ENCODE data around the gene BOD1L2.

DNA sequence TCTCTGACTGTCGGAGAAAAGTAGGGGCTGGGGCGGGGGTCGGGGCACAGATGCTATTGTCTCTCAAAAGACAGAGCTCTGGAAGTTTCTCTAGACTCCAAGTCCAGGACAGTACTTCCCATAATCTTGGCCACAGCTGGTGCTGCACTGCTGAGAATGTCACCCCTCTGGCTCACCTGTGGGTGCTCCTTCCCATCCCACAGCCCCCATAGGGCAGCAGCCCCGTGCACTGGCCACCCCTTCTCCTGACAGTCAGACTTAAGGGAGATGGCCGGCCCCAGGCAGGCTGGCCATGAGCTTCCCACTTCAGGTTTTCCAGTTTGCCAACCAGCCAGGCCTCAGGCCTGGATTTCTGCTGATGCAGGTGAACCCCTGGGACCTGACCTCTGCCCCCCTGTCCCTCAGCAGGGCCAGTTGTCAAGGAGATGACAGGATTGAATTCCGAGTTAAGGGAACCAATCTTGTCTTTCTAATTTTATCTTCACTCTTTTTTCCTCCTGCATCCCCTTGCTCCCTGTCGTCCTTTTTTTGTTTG, 30.2 kb upstream of the BOD1L2 start:
- TF ChIP-seq, protein P1, sequence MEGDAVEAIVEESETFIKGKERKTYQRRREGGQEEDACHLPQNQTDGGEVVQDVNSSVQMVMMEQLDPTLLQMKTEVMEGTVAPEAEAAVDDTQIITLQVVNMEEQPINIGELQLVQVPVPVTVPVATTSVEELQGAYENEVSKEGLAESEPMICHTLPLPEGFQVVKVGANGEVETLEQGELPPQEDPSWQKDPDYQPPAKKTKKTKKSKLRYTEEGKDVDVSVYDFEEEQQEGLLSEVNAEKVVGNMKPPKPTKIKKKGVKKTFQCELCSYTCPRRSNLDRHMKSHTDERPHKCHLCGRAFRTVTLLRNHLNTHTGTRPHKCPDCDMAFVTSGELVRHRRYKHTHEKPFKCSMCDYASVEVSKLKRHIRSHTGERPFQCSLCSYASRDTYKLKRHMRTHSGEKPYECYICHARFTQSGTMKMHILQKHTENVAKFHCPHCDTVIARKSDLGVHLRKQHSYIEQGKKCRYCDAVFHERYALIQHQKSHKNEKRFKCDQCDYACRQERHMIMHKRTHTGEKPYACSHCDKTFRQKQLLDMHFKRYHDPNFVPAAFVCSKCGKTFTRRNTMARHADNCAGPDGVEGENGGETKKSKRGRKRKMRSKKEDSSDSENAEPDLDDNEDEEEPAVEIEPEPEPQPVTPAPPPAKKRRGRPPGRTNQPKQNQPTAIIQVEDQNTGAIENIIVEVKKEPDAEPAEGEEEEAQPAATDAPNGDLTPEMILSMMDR (IDR thresholded peaks at IDR 0.05), result no peak
- TF ChIP-seq POLR2A (IDR thresholded peaks at IDR 0.05), result no peak
